ENCODE data around the gene DHDDS. TPM values are rescaled to one million over a fixed set of nuclear protein-coding genes. Genes with fewer than 3 reads are reported as not detected.
A peak's percentile ranks its signal among the peaks of the same experiment; 100 is the strongest.

Gene DHDDS
- polyA plus RNA-seq, 3 donors from 2014 or later = 18.6 to 40.3 (median 24.4) TPM

DNA sequence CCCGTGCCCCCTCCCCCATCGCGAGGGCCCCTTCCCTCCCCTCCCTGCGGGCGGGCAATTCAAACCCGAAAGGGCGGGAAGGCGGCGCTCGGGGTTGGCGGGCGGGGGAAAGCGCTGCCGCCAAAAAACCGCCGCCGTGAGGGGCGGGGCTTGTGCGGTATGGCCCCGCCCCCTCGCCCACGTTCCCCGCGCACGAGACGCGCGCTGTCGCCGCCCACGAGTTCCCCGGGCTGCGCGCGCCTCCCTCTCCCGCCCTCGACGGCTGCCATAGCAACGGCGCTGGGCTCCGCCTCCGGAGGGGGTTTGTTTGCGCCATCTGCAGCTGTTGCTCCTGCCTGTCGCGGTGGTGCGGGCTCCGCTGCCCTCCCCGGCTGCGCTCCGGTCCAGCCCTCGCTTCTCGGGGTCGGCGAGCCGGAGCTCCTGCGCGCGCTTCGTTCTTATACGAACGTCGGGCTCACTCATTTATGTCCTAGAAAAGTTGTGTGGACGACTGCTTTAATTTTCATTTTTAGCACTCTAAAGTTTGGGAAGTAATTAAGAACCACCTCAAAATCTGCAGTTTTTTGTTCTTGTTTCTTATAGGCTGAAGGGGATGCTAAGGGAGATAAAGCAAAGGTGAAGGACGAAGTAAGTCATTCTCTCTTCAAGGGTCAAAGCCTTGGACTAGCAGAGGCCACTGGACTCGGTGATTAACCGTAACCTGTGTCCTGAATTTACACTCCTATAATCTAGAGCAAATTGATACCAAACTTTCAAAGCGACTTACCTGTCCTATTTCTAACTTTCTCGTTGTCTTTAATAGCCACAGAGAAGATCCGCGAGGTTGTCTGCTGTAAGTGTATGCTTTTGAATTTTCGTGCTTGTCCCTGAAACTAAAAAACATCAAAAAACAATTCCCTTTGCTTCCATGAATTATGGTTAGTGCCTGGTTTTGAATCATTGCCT is 41.1 kb downstream of the DHDDS start:
- H3K36me3 Mint-ChIP-seq = peaks cover 0 to 24% (median 12%) of the 10 kb centered on the region in 3 donors
- peak overlapping the region; percentile 74 to 87 (median 85) for H3K27ac Mint-ChIP-seq
- H3K4me3 Mint-ChIP-seq = peak overlapping the region; percentile 85 to 89 (median 87)
- H3K27me3 Mint-ChIP-seq (ENCODE audit: low read depth in 3 of 3) = peaks cover 4 to 15% (median 6%) of the 10 kb centered on the region in 3 donors
- peaks cover 36 to 47% of the 10 kb centered on the region in 2 donors for H3K4me1 Mint-ChIP-seq
- peak; percentile 96 to 97 (median 97) for DNase-seq
- H3K9me3 Mint-ChIP-seq = no peaks in the 10 kb centered on the region

GRCh38 chr1:26474818-26475217 is 42.7 kb downstream of the DHDDS start:
- H3K27ac Mint-ChIP-seq = peak overlapping the region in 3 of 6 donors; percentile 48 to 74 (median 73)
- DNase-seq = no peak
- no peaks in the 10 kb centered on the region for H3K9me3 Mint-ChIP-seq
- peaks cover 36 to 47% of the 10 kb centered on the region in 2 donors for H3K4me1 Mint-ChIP-seq
- H3K36me3 Mint-ChIP-seq = peaks cover 0 to 21% (median 16%) of the 10 kb centered on the region in 3 donors
- peaks cover 4 to 15% (median 6%) of the 10 kb centered on the region in 3 donors for H3K27me3 Mint-ChIP-seq (ENCODE audit: low read depth in 3 of 3)
- peak overlapping the region in 4 of 5 donors; percentile 37 to 88 (median 54) for H3K4me3 Mint-ChIP-seq

DNA sequence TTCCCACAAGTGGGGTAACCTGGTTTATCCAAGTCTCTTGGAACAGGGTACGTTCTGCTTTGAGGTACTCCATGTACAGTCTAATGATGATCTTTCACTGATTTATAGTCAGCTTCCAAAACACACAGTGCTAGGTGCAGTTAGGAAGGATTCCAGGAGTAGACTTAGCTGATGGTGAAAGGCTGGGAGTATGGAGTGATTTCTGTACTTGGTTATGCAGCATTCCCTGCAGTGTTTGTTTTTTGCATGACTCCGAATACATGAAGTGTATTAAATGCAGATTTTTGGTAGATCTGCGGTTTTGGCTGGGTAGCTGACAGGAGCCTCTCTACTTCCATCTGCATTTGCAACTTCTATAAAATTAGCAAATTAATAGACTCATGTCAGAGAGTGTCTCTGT is 43.9 kb downstream of the DHDDS start:
- peaks cover 4 to 15% (median 6%) of the 10 kb centered on the region in 3 donors for H3K27me3 Mint-ChIP-seq (ENCODE audit: low read depth in 3 of 3)
- H3K4me3 Mint-ChIP-seq = no peak overlapping the region
- H3K4me1 Mint-ChIP-seq = peaks cover 27 to 36% of the 10 kb centered on the region in 2 donors
- no peak for DNase-seq
- H3K36me3 Mint-ChIP-seq = peaks cover 0 to 21% (median 16%) of the 10 kb centered on the region in 3 donors
- H3K9me3 Mint-ChIP-seq = no peaks in the 10 kb centered on the region
- peak overlapping the region in 3 of 6 donors; percentile 13 to 77 (median 22) for H3K27ac Mint-ChIP-seq

- Mint-ChIP-seq H3K27me3 (ENCODE audit: low read depth in 3 of 3) (peaks cover 4 to 12% (median 5%) of the 10 kb centered on the region in 3 donors), H3K4me3 (no peak overlapping the region)
- DNase-seq = no peak
These were observed 44.8 kb downstream of the DHDDS start for GRCh38 chr1:26476958-26477357.

GRCh38 chr1:26477446-26478152 is 45.5 kb downstream of the DHDDS start:
- Mint-ChIP-seq H3K36me3 (peaks cover 0 to 21% (median 16%) of the 10 kb centered on the region in 3 donors), H3K27ac (peak overlapping the region in 4 of 6 donors; percentile 55 to 73 (median 62)), H3K9me3 (no peaks in the 10 kb centered on the region), H3K27me3 (ENCODE audit: low read depth in 3 of 3) (peaks cover 3 to 7% (median 4%) of the 10 kb centered on the region in 3 donors), H3K4me1 (peaks cover 18 to 27% of the 10 kb centered on the region in 2 donors), H3K4me3 (no peak overlapping the region)
- DNase-seq = no peak

More at GRCh38 chr1:26476958-26477357, 44.8 kb downstream of the DHDDS start:
- Mint-ChIP-seq H3K9me3 (no peaks in the 10 kb centered on the region), H3K36me3 (peaks cover 0 to 21% (median 16%) of the 10 kb centered on the region in 3 donors), H3K27ac (peak overlapping the region in 2 of 6 donors; percentile 65 to 73), H3K4me1 (peaks cover 18 to 27% of the 10 kb centered on the region in 2 donors)

DNA sequence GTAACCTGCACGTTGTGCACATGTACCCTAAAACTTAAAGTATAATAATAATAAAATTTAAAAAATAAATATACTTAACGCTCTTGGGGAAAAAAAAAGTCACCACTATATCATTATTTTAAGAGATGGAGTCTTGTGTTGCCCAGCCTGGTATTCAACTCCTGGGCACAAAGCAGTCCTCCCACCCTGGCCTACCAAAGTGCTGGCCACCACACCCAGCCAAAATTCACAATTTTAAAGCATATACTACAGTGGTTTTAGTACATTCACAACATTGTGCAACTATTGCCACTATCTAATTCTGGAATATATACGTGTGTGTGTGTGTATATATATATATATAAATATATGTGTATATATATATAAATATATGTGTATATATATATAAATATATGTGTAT is 46.0 kb downstream of the DHDDS start:
- DNase-seq = no peak
- H3K4me1 Mint-ChIP-seq = peaks cover 17 to 25% of the 10 kb centered on the region in 2 donors
- H3K9me3 Mint-ChIP-seq = no peaks in the 10 kb centered on the region
- peaks cover 2 to 4% (median 3%) of the 10 kb centered on the region in 3 donors for H3K27me3 Mint-ChIP-seq (ENCODE audit: low read depth in 3 of 3)
- H3K4me3 Mint-ChIP-seq = no peak overlapping the region
- H3K27ac Mint-ChIP-seq = peak overlapping the region in 1 of 6 donors; percentile 62
- peaks cover 0 to 21% (median 16%) of the 10 kb centered on the region in 3 donors for H3K36me3 Mint-ChIP-seq

- no peak overlapping the region for H3K4me3 Mint-ChIP-seq
- DNase-seq = no peak
- H3K27me3 Mint-ChIP-seq (ENCODE audit: low read depth in 3 of 3) = peaks cover 0 to 3% (median 2%) of the 10 kb centered on the region in 3 donors
- peaks cover 9 to 17% of the 10 kb centered on the region in 2 donors for H3K4me1 Mint-ChIP-seq
- peaks cover 0 to 19% (median 12%) of the 10 kb centered on the region in 3 donors for H3K36me3 Mint-ChIP-seq
- H3K27ac Mint-ChIP-seq = peak overlapping the region in 5 of 6 donors; percentile 10 to 73 (median 36)
- H3K9me3 Mint-ChIP-seq = no peaks in the 10 kb centered on the region
These were observed 46.9 kb downstream of the DHDDS start for GRCh38 chr1:26478988-26479387.

GRCh38 chr1:26482921-26483320 is 50.8 kb downstream of the DHDDS start:
- H3K36me3 Mint-ChIP-seq = peaks cover 0 to 3% (median 0%) of the 10 kb centered on the region in 3 donors
- H3K27ac Mint-ChIP-seq = peak overlapping the region in 2 of 6 donors; percentile 14 to 53
- no peaks in the 10 kb centered on the region for H3K9me3 Mint-ChIP-seq
- peaks cover 0 to 2% of the 10 kb centered on the region in 2 donors for H3K4me1 Mint-ChIP-seq
- H3K27me3 Mint-ChIP-seq (ENCODE audit: low read depth in 3 of 3) = peaks cover 0 to 1% (median 0%) of the 10 kb centered on the region in 3 donors
- no peak overlapping the region for H3K4me3 Mint-ChIP-seq
- DNase-seq = no peak

DNA sequence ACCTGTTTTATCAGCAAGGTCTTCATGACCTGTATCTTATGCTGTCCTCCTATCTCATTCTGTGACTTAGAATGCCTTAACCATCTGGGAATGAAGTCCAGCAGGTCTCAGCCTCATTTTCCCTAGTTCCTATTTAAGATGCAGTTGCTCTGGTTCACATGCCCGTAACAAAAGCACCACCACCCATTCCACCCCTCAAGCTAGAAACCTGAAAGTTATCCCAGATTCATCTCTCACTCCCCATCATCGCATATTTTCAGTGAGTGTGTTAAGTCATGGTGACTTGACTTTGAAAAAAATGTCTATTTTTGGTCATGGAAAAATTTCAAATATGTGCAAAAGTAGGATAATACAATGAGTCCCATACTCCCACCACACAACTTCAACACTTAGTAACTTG is 51.9 kb downstream of the DHDDS start:
- Mint-ChIP-seq H3K36me3 (peaks cover 0 to under 1% (median 0%) of the 10 kb centered on the region in 3 donors), H3K9me3 (no peaks in the 10 kb centered on the region), H3K27me3 (ENCODE audit: low read depth in 3 of 3) (peaks cover 0 to 1% (median 0%) of the 10 kb centered on the region in 3 donors), H3K4me1 (peaks cover 0 to 2% of the 10 kb centered on the region in 2 donors), H3K27ac (peak overlapping the region in 1 of 6 donors; percentile 80), H3K4me3 (no peak overlapping the region)
- no peak for DNase-seq

GRCh38 chr1:26490155-26490554 is 58.0 kb downstream of the DHDDS start:
- no peak overlapping the region for H3K27ac Mint-ChIP-seq
- H3K27me3 Mint-ChIP-seq (ENCODE audit: low read depth in 3 of 3) = peaks cover 0 to 3% (median 2%) of the 10 kb centered on the region in 3 donors
- H3K4me1 Mint-ChIP-seq = no peaks in the 10 kb centered on the region
- H3K4me3 Mint-ChIP-seq = no peak overlapping the region
- H3K9me3 Mint-ChIP-seq = no peaks in the 10 kb centered on the region
- no peaks in the 10 kb centered on the region for H3K36me3 Mint-ChIP-seq
- DNase-seq = no peak

DNA sequence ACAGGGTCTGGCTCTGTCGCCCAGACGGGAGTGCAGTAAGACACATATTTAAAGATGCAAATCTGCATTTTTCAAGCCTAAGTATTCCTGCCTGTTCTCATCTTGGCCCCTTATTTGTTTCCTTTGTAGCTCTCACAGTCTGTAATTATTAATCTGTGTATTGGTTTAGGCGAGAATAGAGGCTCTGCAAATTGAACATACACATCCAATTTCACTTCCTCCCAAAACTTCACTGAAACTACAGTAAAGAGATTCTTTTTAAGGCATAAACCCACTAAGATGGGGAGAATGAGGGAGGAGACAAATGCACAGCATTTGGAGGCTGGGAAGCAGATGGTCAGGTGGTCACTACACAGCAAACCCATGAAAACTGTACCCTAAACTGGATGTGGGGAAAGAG is 61.1 kb downstream of the DHDDS start:
- no peaks in the 10 kb centered on the region for H3K9me3 Mint-ChIP-seq
- no peak overlapping the region for H3K27ac Mint-ChIP-seq
- peaks cover 0 to 3% (median 2%) of the 10 kb centered on the region in 3 donors for H3K27me3 Mint-ChIP-seq (ENCODE audit: low read depth in 3 of 3)
- no peaks in the 10 kb centered on the region for H3K36me3 Mint-ChIP-seq
- H3K4me1 Mint-ChIP-seq = no peaks in the 10 kb centered on the region
- DNase-seq = no peak
- H3K4me3 Mint-ChIP-seq = no peak overlapping the region

DNA sequence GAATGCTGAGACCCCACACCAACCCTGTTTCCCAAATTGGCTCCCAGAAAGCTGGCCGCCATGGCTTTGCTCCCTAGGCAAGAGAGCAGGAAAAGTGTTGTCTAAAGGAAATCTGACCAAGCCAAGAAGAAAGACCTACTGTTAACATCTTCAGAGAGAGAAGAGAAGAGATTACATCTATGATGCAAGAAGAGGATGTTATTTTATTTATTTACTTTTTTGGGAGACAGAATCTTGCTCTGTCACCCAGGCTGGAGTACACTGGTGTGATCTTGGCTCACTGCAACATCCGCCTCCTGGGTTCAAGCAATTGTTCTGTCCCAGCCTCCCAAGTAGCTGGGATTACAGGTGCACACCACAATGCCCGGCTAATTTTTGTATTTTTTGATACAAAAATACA is 61.8 kb downstream of the DHDDS start:
- DNase-seq = no peak
- peaks cover 0 to 3% (median 2%) of the 10 kb centered on the region in 3 donors for H3K27me3 Mint-ChIP-seq (ENCODE audit: low read depth in 3 of 3)
- H3K9me3 Mint-ChIP-seq = peaks cover 0 to 1% (median 0%) of the 10 kb centered on the region in 6 donors
- H3K36me3 Mint-ChIP-seq = no peaks in the 10 kb centered on the region
- H3K27ac Mint-ChIP-seq = no peak overlapping the region
- no peaks in the 10 kb centered on the region for H3K4me1 Mint-ChIP-seq
- no peak overlapping the region for H3K4me3 Mint-ChIP-seq

GRCh38 chr1:26496861-26497260 is 64.7 kb downstream of the DHDDS start:
- H3K27me3 Mint-ChIP-seq (ENCODE audit: low read depth in 3 of 3) = peaks cover 0 to 3% (median 0%) of the 10 kb centered on the region in 3 donors
- no peak overlapping the region for H3K27ac Mint-ChIP-seq

More at GRCh38 chr1:26496861-26497260, 64.7 kb downstream of the DHDDS start:
- DNase-seq = no peak
- no peak overlapping the region for H3K4me3 Mint-ChIP-seq
- peaks cover 7 to 9% of the 10 kb centered on the region in 2 donors for H3K4me1 Mint-ChIP-seq
- peaks cover 0 to 2% (median 0%) of the 10 kb centered on the region in 6 donors for H3K9me3 Mint-ChIP-seq
- no peaks in the 10 kb centered on the region for H3K36me3 Mint-ChIP-seq

Data from immature natural killer cell (primary cell).